GM18873 (cell line): ENCODE measurements around the gene SAV1.
"Not testable (repeated sequence)": the region's sequence is repeated elsewhere in the genome, so short reads cannot be mapped to it uniquely, and the experiment has no call there.

ENCODE experiments used
- ATAC-seq: cut with Tn5 transposase; IDR thresholded peaks from one replicate; pipeline ENCODE4 v1.9.1; 2021; ENCODE audit warnings: mild to moderate bottlenecking, moderate library complexity, moderate number of reproducible peaks; ENCODE audit not compliant: unreplicated experiment, low FRiP score

SAV1 gene

DNA sequence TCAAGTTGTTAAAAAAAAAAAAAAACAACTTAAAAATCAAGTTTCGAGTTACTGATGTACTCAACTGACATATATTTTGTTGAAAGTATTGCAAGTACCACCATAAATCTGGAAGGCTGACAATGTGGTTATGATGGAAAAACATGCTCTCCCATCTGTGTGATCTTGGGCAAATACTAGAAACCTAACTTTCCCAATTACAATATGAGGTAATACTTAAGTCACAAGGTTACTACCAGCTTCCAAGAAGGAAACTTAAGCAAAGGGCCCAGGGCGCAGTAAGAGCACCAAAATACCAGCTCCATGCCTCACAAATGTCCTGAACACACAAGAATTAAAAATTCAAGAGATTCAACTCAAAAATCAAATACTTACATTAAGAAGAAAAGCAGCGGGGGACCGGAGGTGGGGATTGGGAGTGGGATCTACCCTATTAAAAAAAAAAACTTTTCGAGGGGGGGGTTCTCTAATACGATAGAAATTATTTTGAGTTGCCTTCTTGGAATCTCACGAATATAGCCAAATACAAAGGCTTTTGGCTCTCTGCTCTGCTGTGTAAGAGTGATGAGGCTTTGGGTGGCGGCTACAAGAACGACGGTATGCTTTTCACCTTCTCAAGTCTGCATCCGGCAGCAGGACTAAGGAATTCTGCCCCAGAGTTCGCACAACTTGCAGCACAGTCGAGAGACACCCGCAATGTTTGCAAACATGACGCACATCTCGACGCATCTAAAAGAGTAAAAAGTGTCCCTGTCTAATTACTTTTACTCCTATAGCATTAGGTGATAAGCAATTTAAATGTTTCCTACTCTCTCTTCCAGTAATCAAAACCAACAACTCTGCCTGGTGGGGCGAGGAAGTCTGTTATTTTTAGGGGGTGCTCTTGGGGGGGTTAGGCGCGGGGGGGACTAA, 1.1 kb downstream of the SAV1 start:
- ATAC-seq, result no peak

DNA sequence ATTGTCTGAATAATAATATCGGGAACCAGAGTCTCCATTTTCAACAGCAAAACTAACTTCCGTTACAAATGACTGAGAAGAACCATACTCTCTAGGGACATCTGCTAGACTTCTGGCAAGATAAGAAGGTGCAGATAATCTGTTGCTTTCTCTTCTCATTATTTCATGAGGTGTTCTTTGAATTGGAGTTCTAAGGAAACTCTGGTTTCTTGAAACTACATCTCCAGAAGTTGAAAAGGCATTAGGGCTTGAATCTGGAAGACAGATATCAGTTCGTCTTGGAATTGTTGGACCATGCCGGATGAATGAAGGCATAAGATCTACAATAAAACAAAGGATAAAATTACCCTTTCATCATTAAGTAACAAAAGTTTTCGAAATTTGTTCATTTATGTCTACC, 2.8 kb downstream of the SAV1 start:
- ATAC-seq, result not testable (repeated sequence)

DNA sequence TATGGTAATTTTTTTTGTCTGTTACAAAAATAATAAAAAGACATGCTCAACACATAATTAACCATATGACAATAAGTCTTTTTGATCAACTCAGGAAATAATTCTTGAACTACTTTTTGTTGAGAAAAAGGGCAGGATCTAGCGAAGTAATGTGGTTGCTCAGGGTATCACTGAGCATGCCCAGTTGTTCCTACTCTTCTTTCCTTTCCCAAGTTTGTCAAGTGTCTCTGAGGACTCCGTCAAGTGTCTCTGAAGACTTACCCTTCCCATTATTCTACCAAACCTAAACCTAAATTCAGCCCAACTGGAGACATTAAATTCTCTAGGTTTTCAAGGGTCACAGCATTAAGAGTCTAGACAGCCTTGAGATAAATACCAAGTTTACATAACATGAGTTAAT, 3.5 kb downstream of the SAV1 start:
- not testable (repeated sequence) for ATAC-seq

DNA sequence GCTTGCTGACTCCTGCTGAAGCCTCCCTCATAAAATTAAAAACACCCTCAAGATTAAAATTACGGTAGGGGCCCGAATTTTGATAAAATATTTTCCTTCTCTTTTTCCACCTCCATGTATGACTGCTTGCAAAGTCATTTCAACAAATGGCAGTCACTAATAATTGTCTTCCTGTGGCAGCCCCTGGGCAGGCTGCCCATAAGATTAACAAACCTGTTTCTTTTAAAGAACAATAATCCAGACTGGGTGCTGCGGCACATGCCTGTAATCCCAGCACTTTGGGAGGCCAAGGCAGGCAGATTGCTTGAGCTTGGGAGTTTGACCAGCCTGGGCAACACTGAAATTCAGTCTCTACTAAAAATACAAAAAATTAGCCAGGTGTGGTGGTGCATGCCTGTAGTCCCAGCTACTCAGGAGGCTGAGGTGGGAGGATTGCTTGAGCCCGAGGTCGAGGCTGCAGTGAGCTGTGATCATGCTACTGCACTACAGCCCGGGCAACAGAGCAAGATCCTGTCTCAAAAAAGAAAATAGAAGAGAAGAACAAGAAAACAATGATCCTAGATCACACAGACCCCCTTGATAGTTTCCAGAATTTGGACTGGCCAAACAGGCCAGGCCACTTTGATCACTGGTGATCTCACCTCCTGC, 8.7 kb downstream of the SAV1 start:
- no peak for ATAC-seq

DNA sequence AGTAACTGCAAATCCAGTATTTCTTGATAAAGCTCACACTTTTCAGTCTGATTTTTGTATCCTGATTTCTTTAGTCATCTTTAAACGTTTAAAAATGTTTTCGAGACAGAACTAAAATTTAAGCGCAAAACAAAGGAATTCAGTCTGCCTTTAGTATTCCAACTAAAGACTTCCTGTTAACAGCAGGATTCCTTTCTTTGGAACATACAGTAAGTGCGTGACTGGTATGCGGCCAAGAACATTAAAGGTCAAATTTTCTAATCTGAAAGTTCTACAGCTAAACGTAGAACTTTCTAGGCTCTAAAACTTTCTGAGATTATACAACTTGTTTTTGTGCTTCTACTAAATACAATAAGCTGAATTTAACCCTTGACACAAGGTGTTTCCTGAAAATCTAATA, 9.9 kb downstream of the SAV1 start:
- ATAC-seq, result no peak

DNA sequence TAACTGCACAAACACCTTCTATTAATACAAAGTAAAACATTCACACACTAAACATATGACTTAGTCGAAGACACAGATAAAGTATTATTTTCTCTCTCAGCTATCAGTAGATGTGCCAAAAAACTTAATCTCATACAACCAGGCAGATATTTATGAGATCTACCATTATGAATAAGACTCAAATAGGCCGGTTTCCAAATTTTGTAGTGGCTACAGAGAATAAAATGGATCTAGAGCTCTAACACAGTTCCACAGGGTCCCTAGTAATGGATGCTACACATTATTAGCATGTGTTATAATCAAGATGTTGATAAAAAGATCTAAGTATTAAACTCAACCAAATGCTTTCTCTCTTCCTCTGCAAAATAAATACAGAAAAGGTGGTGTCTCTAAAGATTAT, 10.4 kb downstream of the SAV1 start:
- no peak for ATAC-seq

DNA sequence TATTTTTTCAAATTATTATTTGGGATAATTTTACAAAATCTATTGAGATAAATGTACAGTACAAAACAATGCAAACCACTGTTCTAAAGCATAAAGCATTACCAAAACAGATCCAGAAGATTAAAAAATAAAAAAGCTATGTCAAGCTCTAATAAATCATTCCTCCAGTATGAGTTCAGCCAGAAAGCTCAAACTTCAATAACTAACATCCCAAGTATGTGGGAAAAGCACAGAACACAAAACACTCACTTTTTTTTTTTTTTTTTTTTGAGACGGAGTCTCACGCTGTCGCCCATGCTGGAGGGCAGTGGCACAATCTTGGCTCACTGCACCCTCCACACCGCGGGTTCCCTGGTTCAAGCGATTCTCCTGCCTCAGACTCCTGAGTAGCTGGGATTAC, 11.3 kb downstream of the SAV1 start:
- ATAC-seq, result no peak

DNA sequence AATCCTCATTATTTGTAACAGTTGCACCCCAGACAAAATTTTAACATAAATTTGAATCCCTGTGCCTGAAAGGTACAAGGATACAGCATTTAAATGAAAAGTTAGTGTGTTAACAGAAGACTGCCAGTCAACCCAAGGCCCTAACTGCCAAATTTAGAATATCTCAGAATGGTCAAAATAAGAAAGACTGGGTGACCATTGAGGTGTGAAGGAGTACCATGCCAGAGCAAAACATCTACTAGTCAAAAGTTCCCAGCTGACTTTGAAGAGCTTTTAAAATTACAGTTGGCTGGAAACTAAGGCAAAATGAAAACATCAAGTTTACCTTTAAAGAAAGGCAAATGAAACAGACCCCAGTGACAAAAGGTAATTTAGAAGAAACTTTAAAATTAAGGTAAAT, 18.4 kb downstream of the SAV1 start:
- ATAC-seq, result no peak

DNA sequence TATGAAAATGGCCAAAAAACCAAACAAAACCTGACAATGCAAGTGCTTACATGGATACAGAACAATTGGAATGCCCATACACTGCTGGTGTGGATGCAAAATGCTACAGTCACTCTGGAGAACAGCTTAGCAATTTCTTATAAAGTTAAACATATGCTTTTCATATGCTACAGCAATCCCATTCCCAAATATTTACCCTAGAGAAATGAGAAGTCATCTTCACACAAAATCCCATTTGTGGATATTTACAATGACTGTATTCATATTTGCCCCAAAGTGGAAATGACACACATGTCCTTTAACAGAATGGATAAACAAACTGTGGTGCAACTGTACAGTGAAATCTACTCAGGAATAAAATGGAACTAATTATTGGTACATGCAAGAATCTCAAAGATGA, 20.4 kb downstream of the SAV1 start:
- ATAC-seq, result no peak

DNA sequence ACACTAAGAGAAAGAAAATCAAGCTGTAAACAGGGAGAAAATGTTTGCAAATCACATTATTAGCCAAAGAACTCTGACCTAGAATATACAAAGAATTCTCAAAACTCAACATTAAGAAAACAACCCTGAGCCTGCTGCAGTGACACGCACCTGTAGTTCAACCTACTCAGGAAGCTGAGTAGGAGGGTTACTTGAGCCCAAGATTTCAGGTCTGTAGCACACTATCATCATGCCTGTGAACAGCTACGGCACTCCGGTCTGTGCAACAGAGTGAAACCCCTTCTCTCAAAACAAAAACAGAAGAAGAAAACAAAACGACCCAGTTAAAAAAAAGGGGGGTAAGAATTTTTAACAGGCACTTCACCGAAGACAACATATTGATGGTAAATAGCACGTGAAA, 20.8 kb downstream of the SAV1 start:
- peak; percentile 84 for ATAC-seq

DNA sequence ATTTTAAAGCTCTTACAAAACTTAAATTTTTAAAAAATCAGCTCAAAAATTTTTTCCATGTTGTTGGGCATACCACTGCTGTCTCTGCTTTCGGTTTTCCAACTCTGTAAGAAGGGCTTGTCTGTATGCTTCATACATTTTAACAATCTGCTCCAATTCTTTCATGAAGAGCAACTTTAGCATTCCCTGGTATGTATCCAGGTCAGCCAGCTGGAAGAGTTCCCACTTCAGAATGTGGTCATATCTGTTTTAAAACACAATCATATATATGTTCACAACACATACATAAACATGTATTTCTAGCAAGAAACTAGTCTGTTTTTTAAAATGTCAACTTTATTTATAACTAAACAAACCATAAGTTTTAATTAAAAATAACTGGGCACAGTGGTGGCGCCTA, 33.0 kb downstream of the SAV1 start:
- ATAC-seq, result no peak

DNA sequence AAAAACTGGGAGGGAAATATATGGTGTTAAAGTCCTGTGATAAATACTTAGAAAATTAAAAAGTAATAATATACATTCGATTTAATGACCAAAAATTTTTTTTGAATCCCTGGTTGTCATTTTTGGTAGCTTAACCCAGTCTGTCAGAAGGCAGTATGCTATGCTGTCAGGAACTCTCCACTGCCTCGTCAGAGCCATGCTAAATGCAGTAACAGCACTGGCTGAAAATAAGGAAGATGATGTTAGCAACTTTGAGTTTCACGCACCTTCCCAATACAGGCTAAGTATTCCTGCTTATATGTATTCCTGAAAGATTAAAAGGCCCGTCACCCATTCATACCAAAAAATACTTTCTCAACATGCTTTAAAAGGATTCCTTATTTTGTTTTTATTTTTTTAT, 34.2 kb downstream of the SAV1 start:
- ATAC-seq, result no peak

DNA sequence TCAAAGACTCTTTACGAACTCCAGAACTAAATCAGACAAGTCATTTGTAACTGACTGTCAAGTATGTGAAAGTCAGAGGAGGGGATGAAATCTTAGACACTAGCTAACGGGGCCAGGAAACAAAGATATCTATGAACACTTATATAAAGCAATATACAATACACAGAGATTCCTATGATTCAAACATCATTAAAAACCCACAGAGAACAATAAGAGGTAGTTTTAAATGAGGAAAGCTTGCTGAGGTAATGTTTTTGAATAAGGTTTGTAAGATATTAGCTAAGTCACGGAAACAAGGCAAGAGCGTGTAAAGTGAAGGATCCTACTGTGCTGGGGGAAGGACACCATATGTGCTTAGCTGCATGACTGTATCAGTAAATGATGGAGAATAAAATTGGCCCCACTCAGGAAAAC, 36.7 kb downstream of the SAV1 start:
- no peak for ATAC-seq

DNA sequence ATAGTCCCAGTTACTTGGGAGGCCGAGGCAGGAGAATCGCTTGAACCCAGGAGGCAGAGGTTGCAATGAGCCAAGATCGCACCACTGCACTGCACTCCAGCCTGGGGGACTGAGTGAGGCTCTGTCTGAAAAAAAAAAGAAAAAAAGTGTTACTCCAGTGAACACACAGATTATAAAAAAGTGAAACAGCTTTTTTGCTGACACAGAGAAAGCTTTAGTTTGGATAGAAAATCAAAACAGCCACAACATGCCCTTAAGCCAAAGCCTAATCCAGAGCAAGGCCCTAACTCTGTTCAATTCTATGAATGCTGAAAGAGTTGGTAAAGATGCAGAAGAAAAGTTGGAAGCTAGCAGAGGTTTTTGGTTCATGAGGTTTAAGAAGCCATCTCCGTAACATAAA, 43.2 kb downstream of the SAV1 start:
- ATAC-seq, result not testable (repeated sequence)

DNA sequence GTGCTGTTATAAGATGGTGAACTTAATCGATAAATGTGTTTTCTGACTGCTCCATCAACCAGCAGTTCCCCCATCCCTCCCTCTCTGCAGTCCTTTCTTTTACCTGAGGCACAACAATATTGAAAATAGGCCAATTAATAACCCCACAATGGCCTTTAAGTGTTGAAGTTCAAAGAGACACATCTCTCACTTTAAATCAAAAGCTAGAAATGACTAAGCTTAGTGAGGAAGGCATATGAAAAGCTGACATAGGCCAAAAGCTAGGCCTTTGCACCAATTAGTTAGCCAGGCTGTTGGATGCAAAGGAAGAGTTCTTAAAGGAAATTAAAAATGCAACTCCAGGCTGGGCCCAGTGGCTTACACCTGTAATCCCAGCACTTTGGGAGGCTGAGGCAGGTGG, 43.7 kb downstream of the SAV1 start:
- ATAC-seq, result no peak

DNA sequence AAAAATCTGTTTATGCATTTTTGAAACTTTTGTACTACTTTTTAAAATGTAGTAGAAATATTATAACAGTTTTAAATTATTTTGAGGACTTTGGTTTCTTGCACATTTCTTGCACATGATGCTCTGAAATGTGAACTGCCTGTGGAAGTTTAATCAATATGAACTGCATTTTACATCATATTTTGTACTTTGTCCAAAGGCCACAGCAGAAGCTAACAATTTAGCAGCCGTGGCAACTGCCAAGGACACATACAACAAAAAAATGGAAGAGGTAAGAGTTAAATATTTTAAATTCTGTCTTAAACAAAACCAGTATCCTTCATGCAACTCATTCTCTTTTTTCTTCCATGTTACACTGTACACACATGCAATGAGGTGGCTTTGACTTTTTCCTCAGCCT, 45.1 kb downstream of the SAV1 start:
- no peak for ATAC-seq

DNA sequence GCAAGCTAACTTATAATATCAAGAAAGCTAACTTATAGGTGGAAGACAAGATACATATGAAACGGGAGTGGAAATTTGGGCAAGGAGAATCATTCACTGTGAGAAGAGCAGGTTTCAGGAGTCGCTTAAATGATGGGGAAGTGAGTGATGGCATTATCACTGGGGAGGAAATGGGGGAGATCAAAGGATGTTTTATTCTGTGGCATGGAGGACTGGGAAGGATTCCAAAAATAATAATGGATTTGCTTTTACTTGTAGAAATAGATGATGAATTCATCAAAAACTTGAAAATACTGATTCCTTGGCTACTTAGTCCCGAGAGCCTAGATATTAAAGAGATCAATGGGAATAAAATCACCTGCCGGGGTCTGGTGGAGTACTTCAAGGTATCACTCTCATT, 47.8 kb downstream of the SAV1 start:
- ATAC-seq, result no peak

DNA sequence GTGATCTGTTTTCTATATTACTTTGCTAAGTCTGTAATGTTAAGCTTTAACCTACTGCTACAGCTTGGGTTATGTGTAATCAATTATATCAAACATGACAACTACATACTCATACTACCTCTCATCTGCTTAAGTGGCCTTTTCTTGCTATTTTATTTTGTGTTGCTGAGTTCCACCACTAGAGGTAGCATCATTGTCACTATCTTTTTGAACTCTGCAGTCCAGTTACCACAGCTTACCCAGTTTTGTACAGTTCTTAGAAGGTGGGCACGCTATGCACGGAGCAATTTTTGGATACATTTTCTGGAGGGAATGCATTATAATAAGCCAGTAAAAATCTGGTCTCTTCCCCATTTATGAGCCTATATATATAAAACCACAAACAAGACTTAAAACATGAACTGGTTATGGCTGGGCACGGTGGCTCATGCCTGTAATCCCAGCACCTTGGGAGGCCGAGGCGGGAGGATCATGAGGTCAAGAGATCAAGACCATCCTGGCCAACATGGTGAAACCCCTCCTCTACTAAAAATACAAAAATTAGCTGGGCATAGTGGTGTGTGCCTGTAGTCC, 48.5 kb downstream of the SAV1 start:
- no peak for ATAC-seq

DNA sequence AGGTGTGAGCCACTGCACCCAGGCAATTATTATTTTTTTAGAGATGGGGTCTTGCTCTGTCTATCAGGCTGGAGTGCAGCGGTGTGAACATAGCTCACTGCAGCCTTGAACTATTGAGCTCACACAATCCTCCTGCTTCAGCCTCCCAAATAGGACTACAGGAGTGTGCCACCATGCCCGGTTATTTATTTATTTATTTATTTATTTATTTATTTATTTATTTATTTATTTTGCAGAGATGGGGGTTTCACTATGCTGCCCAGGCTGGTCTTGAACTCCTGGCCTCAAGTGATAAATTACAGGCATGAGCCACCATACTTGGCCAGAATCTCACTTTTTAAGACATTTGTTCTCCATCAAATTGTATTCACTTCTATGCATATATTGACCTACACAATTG, 51.8 kb downstream of the SAV1 start:
- no peak for ATAC-seq

DNA sequence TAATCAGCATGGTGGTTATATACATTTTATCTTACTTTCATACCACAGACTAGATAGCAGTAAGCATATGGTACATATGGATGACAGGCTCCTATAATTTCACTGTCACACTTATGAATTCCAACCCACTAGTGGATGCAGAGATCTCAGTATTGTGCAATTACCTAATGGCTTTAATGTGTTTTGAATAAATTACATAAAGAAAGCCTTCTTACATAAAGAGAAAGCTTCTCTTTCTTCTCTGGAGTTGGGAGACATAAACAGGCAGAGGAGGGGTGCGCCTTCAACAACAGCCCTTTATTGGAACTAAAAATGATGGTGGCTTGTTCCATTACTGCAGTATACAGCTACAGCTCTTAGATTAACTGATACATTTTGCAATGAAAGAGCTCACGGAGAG, 52.6 kb downstream of the SAV1 start:
- no peak for ATAC-seq

DNA sequence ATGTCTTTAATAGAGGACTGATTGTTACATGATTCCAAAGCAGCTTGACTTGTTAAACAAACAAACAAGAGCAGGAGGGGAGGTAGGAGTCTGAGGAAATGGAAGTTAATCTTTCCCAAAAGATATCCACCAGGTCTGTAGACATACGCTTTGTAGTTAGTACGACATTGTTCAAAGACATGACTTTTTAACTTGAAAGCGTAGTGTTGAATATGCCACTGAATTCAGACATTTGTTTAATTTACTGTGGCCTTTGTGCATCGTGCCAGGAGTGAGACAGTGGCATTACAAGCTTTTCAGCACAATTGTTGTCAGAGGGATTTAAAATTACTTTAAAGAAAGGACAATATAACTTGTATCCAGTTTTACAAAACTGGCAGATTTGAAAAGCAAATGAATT, 53.0 kb downstream of the SAV1 start:
- ATAC-seq, result no peak

DNA sequence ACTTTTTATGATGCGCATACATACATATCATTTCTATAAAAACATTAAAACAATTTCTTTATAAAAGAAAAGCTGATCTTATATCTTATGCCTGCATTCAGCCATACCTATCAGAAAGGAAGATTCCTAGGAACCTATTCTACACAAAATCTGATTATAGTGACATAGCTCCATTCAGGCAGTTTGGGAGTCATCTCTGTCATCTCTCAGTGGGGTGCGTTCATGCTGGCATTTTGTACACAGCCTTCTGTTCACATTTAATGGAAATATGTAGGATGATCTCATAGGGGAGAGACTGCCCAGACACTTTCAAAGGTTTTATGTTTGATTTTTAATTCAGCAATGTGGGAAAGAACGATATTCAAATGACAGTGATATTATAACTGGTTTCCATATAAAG, 55.3 kb downstream of the SAV1 start:
- no peak for ATAC-seq
